HG03196 (cell line): ENCODE results near the gene CAMK1D.

Source experiments
- ATAC-seq: cut with Tn5 transposase; IDR thresholded peaks from one replicate; pipeline ENCODE4 v1.9.1; 2021; ENCODE audit not compliant: unreplicated experiment

The CAMK1D gene

GRCh38 chr10:12780634-12781601 is 431.6 kb downstream of the CAMK1D start:
- no peak for ATAC-seq

- no peak for ATAC-seq
These were observed 432.6 kb downstream of the CAMK1D start for GRCh38 chr10:12781976-12782375.

- ATAC-seq, result no peak
These were observed 433.2 kb downstream of the CAMK1D start for GRCh38 chr10:12782537-12782936.

GRCh38 chr10:12783293-12783692 is 433.9 kb downstream of the CAMK1D start:
- no peak for ATAC-seq

GRCh38 chr10:12784646-12785045 is 435.3 kb downstream of the CAMK1D start:
- no peak for ATAC-seq

GRCh38 chr10:12785415-12785831 is 436.1 kb downstream of the CAMK1D start:
- ATAC-seq, result no peak

- no peak for ATAC-seq
These were observed 437.9 kb downstream of the CAMK1D start for GRCh38 chr10:12787297-12787696.

- ATAC-seq, result no peak
These were observed 438.9 kb downstream of the CAMK1D start for GRCh38 chr10:12788277-12788676.

GRCh38 chr10:12790270-12790669 is 440.9 kb downstream of the CAMK1D start:
- ATAC-seq, result no peak

GRCh38 chr10:12791728-12792127 is 442.4 kb downstream of the CAMK1D start:
- ATAC-seq, result no peak

GRCh38 chr10:12792889-12793556 is 443.7 kb downstream of the CAMK1D start:
- no peak for ATAC-seq

- no peak for ATAC-seq
These were observed 446.2 kb downstream of the CAMK1D start for GRCh38 chr10:12795315-12796110.

GRCh38 chr10:12796401-12797160 is 447.2 kb downstream of the CAMK1D start:
- no peak for ATAC-seq

GRCh38 chr10:12797471-12798262 is 448.3 kb downstream of the CAMK1D start:
- ATAC-seq, result no peak

- ATAC-seq, result no peak
These were observed 449.8 kb downstream of the CAMK1D start for GRCh38 chr10:12799144-12799543.

GRCh38 chr10:12799714-12800113 is 450.4 kb downstream of the CAMK1D start:
- ATAC-seq, result no peak

- ATAC-seq, result no peak
These were observed 451.0 kb downstream of the CAMK1D start for GRCh38 chr10:12800302-12800701.

GRCh38 chr10:12801214-12802087 is 452.1 kb downstream of the CAMK1D start:
- ATAC-seq, result no peak

- no peak for ATAC-seq
These were observed 454.4 kb downstream of the CAMK1D start for GRCh38 chr10:12803776-12804175.
